ENCODE measurements around the gene RPN1. TPM values are rescaled to one million over a fixed set of nuclear protein-coding genes. Genes with fewer than 3 reads are reported as not detected.
"Not testable (repeated sequence)": the region's sequence is repeated elsewhere in the genome, so short reads cannot be mapped to it uniquely, and the experiment has no call there.

The RPN1 gene
- total RNA-seq (256 TPM), polyA plus RNA-seq (135 TPM)

DNA sequence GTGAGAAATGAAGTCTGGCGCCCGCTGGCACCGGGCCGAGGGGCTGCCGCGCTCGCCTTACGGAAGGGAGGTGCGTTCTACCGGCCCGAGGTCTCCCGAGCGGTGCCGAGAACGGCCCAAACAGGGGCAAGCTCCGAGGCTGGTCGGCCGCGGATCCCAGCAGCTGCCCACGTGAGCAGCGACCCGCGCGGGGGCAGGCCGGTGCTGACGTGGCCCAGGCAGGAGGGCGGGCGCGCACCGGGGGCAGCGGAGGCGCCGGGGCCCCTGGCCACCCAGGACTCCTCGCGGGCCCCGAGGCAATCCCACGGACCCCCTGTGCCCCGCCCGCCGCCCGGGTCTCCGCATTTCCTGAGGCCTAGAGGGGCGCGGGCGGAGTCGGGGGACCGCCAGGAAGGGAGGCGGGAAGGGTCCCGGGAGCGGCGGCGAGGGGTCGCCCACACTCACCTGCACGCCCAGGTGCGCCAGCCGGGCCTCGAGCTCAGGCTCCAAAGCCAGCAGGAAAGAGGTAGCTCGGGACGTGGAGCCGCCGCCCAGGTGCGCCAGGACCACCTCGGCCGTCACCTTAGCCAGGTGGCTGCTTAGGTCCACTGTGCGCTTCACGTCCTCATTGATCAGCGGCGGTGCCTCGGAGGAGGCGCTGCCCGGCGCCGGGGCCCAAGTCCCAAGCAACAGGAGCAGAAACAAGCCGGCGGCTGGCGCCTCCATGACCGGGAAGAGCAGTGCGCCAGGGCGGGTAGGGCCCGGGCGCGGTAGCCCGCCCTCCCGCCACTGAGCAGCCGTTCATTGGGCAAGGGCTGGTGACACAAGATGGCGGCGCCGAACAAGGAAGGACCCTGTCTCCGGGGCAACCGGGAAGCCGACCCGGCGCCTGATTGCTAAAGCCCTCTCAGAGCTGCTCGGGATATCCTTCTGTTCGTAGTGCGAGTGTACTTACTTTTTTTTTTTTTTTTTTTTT is at the start of gene RPN1:
RPN1 (minus strand) TSS at position 723 of the 955 bp plus-strand sequence; CDS start at position 705, 18 bp downstream.
- WGBS, result under 1% methylated on average over 96 of the region's 96 CpGs
- H3K4me1 ChIP-seq (ENCODE audit: insufficient read depth), result no peaks in the 10 kb centered on the region
- DNase-seq (ENCODE audit: extremely low spot score), result peak; percentile 90

DNA sequence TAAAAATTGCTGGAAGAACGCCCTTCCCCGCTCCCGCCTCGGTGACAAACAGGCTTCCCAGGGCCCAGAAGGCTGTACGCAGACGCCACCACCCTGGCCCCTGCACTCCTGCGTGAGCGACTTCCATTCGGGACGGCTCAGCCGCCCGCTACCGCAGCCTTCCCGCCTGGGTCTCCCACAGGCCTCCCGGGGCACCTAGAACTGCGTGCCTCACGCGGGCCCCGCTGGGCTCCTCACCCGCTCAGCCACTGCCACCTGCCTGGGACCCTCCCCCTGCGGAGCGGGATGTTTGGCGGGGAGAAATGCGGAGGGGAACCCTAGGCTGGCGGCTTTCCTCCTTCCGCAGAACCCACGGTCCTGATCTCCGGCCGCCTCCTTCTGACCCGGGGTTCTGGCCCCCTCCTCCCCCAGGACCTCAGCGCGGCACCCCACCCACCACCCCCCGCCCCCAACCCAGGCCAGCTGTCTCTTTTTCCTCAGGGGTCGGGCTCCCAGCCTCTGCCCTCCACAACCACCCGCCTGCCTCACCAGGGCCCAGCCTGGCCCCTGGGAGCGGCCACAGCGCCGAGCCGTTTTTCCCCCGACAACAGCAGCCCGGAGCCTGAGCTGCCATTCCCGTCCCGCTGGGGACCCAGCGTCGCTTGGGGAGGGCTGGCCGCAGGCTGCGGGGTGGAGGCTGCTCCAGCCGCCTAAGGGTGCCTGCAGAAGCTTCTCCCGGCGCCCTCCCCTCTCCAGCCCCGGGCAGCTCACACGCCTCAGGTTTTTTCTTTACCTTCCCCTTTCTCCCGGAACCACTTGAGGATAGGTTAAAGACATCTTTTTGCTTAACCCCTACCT is 47.8 kb upstream of the RPN1 start:
- Histone ChIP-seq H3K4me1 (ENCODE audit: insufficient read depth) (no peaks in the 10 kb centered on the region), H3K27ac (ENCODE audit: low read depth) (peak overlapping the region; percentile 64), H3K4me3 (ENCODE audit: low read depth, low read length) (peak overlapping the region; percentile 45), H3K36me3 (ENCODE audit: insufficient read depth) (no peaks in the 10 kb centered on the region)
- WGBS, result 1% methylated on average over 53 of the region's 53 CpGs
- no peak for DNase-seq (ENCODE audit: extremely low spot score)

More for the DNA sequence above, at the start of gene RPN1:
- peak within 1 kb of the TSS; percentile 81 for H3K27ac ChIP-seq (ENCODE audit: low read depth)
- H3K36me3 ChIP-seq (ENCODE audit: insufficient read depth), result no peaks in the 10 kb centered on the region
- peak within 1 kb of the TSS; percentile 82 for H3K4me3 ChIP-seq (ENCODE audit: low read depth, low read length)

DNA sequence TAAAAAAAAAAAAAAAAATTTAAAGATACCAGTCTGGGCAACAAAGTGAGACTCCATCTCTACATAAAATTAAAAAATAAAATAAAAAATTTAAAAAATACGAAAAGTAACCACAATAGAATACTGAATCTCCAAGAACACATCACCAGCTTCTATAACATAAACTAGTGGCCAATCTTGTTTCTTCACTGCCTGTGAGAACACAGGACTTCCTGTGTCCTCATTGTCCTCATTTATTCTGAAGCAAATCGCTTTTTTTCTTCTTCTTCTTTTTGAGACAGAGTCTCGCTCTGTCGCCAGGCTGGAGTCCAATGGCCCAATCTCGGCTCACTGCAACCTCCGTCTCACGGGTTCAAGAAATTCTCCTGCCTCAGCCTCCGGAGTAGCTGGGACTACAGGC is 46.7 kb upstream of the RPN1 start:
- Histone ChIP-seq H3K4me1 (ENCODE audit: insufficient read depth) (no peaks in the 10 kb centered on the region), H3K36me3 (ENCODE audit: insufficient read depth) (no peaks in the 10 kb centered on the region), H3K4me3 (ENCODE audit: low read depth, low read length) (no peak overlapping the region), H3K27ac (ENCODE audit: low read depth) (no peak overlapping the region)
- 95% methylated on average over 8 of the region's 8 CpGs for WGBS
- no peak for DNase-seq (ENCODE audit: extremely low spot score)

DNA sequence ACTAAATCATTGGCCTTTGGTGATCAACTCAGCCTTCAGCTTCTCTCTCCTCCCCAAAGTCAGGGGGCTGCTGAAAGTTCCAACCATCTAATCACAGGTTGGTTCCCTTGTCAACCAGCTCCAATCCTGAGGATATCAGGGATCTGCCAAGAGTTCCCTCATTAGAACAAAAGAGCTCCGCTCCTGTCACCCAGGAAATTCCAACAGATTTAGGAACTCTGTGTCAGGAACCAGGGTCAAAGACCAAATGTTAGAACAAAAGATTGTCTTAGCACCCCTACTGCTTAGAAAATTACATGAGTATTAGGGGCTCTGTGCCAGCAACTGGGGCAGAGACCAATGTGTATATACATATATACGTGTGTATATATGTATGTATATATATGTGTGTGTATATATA is 43.1 kb upstream of the RPN1 start:
- 48% methylated on average over 2 of the region's 2 CpGs for WGBS
- Histone ChIP-seq H3K27ac (ENCODE audit: low read depth) (no peak overlapping the region), H3K36me3 (ENCODE audit: insufficient read depth) (no peaks in the 10 kb centered on the region), H3K4me3 (ENCODE audit: low read depth, low read length) (no peak overlapping the region), H3K4me1 (ENCODE audit: insufficient read depth) (no peaks in the 10 kb centered on the region)
- no peak for DNase-seq (ENCODE audit: extremely low spot score)

DNA sequence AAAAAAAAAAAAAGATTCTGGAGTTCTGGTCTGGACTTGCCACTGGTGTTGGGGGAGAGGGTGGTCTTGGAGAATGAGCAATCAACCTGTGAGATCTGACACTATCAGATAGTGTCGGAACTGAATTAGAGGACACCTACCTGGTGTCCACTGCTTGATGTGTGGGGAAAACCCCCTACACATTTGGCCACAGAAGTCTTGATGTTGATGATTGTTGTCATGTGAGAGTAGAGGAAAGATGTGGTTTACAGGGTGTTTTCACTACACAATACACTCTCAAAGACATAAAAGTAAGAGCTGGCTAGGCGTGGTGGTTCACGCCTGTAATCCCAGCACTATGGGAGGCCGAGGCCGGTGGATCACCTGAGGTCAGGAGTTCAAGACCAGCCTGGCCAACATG is 38.4 kb upstream of the RPN1 start:
- no peak for DNase-seq (ENCODE audit: extremely low spot score)
- H3K4me1 ChIP-seq (ENCODE audit: insufficient read depth), result no peaks in the 10 kb centered on the region
- H3K27ac ChIP-seq (ENCODE audit: low read depth), result no peak overlapping the region
- no peaks in the 10 kb centered on the region for H3K36me3 ChIP-seq (ENCODE audit: insufficient read depth)
- WGBS, result 94% methylated on average over 5 of the region's 5 CpGs
- H3K4me3 ChIP-seq (ENCODE audit: low read depth, low read length), result no peak overlapping the region

DNA sequence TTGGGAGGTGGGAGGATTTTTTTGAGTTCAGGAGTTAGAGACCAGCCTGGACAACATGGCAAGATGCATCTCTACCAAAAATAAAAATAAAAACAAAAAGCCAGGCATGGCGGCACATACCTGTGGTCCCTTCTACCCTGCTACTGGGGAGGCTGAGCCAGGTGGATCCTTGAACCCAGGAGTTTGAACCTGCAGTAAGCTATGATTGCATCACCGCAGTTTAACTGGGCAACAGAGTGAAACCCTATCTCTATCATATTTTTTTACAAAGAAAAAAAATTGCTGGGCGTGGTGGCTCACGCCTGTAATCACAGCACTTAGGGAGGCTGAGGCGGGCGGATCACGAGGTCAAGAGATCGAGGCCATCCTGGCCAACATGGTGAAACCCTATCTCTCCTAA is 35.8 kb upstream of the RPN1 start:
- no peak for DNase-seq (ENCODE audit: extremely low spot score)
- no peak overlapping the region for H3K4me3 ChIP-seq (ENCODE audit: low read depth, low read length)
- H3K27ac ChIP-seq (ENCODE audit: low read depth), result no peak overlapping the region
- H3K4me1 ChIP-seq (ENCODE audit: insufficient read depth), result no peaks in the 10 kb centered on the region
- no peaks in the 10 kb centered on the region for H3K36me3 ChIP-seq (ENCODE audit: insufficient read depth)
- WGBS, result 96% methylated on average over 8 of the region's 8 CpGs

DNA sequence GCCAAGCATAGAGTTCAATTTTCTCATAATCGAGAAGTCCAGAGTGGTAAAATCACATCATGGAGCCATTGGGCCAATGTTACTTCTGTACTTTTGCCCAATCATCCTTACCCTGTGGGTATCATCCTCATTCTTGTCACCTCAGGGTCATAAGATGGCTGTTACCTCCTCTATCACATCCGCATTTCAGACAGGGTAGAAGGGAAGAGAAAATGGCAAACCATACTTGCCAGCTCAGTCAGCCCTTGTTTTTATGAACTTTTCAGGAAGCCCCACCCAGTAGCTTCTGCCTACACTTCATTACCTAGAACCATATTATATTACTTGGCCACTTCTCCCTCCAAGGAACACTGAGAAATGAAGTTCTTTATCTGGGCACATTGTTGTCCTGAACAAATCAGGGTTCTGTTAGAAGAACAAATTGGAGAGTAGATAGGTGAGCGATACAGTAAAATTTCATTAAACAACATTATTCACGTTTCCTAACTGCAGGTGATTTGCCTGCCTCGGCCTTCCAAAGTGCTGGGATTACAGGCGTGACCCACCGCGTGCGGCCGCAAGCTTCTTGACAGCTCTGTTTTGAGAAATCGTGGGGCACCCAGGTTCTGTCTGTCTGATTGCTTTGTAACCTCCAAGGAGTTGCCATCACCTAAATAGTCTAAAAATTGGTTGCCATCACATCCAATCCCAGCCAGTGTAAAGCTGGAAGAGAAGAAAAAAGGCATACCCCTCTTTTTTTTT is 34.5 kb upstream of the RPN1 start:
- Histone ChIP-seq H3K4me3 (ENCODE audit: low read depth, low read length) (no peak overlapping the region), H3K36me3 (ENCODE audit: insufficient read depth) (no peaks in the 10 kb centered on the region), H3K4me1 (ENCODE audit: insufficient read depth) (no peaks in the 10 kb centered on the region), H3K27ac (ENCODE audit: low read depth) (no peak overlapping the region)
- no peak for DNase-seq (ENCODE audit: extremely low spot score)
- WGBS, result 90% methylated on average over 11 of the region's 11 CpGs

DNA sequence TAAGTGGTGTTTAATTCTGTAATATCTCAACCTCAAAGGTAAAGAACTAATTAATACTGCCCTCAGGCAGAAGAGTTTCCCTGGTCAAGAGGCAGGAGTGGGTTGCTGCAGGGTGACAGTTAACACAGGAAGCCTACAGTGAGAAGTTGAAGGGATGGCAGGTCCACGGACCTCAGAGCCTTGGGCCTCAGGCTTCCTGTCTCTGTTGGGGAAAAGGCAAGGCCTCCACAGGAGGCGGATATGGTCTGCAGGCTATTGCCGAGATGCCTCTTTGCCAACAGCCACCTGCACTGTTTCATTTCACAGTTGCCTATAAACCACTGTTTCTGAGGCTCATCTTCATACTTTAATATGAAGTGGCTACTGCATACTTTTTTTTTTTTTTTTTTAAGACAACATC is 33.3 kb upstream of the RPN1 start:
- no peaks in the 10 kb centered on the region for H3K36me3 ChIP-seq (ENCODE audit: insufficient read depth)
- H3K27ac ChIP-seq (ENCODE audit: low read depth), result no peak overlapping the region
- no peak overlapping the region for H3K4me3 ChIP-seq (ENCODE audit: low read depth, low read length)
- WGBS, result 63% methylated on average over 3 of the region's 3 CpGs
- no peaks in the 10 kb centered on the region for H3K4me1 ChIP-seq (ENCODE audit: insufficient read depth)
- DNase-seq (ENCODE audit: extremely low spot score), result no peak

DNA sequence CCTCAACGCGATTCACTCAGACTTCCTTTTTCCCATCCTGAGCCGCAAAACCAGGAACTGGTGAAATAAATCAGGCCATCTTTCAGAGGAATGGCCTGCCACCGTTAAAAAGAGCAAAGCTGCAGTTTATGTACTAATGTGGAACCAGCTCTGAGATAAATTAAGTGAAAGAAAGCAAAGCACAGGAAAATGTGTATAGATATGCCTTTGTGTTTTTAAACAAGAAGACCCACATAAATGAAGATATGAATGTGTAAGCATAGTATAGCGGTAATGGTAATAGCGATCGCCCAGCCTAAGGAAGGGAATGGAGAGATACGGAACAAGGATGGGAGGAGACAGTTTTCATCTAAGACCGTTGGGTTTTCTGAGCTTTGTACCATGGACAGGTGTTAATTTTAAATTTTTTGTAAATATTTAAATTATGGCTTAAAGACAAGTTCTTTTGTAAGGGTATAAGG is 30.8 kb upstream of the RPN1 start:
- peak; percentile 18 for DNase-seq (ENCODE audit: extremely low spot score)
- 40% methylated on average over 9 of the region's 9 CpGs for WGBS
- Histone ChIP-seq H3K36me3 (ENCODE audit: insufficient read depth) (no peaks in the 10 kb centered on the region), H3K27ac (ENCODE audit: low read depth) (peak overlapping the region; percentile 95), H3K4me1 (ENCODE audit: insufficient read depth) (no peaks in the 10 kb centered on the region), H3K4me3 (ENCODE audit: low read depth, low read length) (peak overlapping the region; percentile 55)

DNA sequence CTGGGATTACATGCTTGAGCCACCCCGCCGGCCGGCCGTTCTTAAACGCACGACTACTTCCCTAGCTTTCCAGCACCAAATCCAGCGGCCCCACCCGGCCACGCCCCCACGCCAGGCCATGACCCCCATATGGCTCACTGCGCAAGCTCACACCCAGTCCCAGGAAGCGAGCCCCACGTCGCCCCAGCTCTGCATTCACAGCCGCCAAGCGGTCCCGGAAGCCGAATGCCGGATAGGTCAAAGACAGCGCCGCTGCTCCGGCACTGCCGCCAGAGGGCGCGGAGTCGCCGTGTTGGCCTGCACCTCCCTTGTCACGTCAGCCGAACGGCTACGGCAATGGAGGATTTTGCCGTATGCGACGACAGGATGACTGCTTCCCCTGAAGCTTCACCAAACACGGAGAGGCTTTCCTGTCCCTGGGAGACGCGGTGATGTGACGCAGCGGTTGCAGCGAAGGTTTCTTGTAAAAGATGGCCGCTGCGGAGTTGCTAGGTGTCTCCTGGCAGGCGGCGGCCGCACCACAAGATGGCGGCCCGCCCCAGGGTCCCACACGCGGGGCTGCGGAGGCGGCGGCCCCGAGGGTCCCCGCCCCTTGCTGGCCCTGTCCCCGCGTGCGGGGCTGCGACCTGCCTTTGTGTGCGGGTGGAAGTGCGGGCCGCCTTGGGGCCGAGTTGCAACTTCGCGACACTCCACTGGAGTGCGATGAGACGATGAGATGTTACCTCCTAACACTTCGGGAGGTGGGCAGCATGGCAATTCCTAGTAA is 30.2 kb upstream of the RPN1 start:
- Histone ChIP-seq H3K27ac (ENCODE audit: low read depth) (peak overlapping the region; percentile 95), H3K4me1 (ENCODE audit: insufficient read depth) (no peaks in the 10 kb centered on the region), H3K4me3 (ENCODE audit: low read depth, low read length) (peak overlapping the region; percentile 55), H3K36me3 (ENCODE audit: insufficient read depth) (no peaks in the 10 kb centered on the region)
- DNase-seq (ENCODE audit: extremely low spot score), result peak; percentile 95
- WGBS, result under 1% methylated on average over 67 of the region's 67 CpGs

DNA sequence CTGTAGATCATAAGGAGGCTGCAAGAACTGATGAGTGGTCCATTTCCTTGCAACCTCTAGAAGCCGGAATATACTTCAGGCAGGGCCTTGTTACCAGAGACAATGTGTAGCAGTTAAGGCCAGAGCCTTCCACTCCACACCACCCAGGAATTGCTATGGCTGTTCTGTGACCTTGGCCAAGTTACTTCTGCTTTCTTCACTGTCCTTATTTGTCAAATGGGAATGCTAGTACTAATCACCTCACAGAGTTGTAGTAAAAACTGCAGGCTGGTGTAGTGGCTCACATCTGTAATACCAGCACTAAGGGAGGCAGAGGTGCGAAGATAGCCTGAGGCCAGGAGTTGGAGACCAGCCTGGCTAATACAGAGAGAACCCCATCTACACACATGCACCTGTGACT is 28.7 kb upstream of the RPN1 start:
- Histone ChIP-seq H3K4me1 (ENCODE audit: insufficient read depth) (no peaks in the 10 kb centered on the region), H3K27ac (ENCODE audit: low read depth) (no peak overlapping the region), H3K4me3 (ENCODE audit: low read depth, low read length) (no peak overlapping the region), H3K36me3 (ENCODE audit: insufficient read depth) (no peaks in the 10 kb centered on the region)
- no peak for DNase-seq (ENCODE audit: extremely low spot score)
- WGBS, result 94% methylated on average over 2 of the region's 2 CpGs

DNA sequence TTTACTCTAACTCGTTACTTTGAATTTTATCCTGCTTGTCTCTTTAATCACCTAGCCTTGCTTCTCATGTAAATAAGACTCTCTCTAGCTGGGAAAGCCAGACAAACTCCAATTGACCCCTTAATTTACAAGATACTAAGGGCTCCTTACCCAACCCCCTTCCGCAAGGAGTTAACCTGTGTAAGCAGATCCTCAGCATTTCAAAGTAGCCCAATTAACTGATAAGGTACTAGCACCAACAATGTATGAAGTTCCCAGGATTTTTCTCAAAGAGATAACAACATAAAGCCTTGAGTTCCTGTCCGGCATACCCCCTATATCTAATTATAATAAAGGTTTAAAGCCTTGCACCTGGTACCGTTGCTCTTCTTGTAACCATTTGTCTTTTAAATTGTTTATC is 25.2 kb upstream of the RPN1 start:
- not testable (repeated sequence) for H3K36me3 ChIP-seq (ENCODE audit: insufficient read depth); H3K4me1 ChIP-seq (ENCODE audit: insufficient read depth); H3K4me3 ChIP-seq (ENCODE audit: low read depth, low read length); DNase-seq (ENCODE audit: extremely low spot score); H3K27ac ChIP-seq (ENCODE audit: low read depth)
- 59% methylated on average over 4 of the region's 4 CpGs for WGBS

All from urinary bladder (tissue), 4 donors.